Measurements from ENCODE around the gene MYL2. TPM values are rescaled to one million over a fixed set of nuclear protein-coding genes. Genes with fewer than 3 reads are reported as not detected.
A peak's percentile ranks its signal among the peaks of the same experiment; 100 is the strongest.

The MYL2 gene
- total and polyA plus RNA-seq, 9 of the 15 experiments (the other 6 are each of a cell fraction or from before 2014, with no cell fraction given): not detected

DNA sequence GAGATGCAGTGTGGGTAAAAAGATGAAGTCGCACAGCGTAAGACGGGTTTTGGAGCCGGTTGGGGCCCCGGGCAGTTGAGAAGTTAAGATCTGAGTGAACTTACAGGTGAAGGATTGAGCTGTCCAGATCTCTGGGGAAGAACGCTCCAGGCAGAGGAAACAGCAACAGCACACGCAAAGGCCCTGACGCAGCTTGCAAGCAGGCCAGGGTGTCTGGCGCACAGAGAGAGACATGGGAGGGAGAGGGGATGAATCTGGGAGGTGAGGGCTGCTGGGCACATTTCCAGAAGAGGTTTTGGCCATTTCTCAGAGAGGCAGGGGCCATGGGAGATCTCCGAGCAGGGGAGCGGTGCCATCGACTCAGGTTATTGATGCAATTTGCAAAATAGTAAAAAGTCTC, 31.0 kb downstream of the MYL2 start:
- H3K9me1 ChIP-seq (ENCODE audit: control insufficient read depth, insufficient read depth, low read length): no peaks in the 10 kb centered on the region
- no peaks in the 10 kb centered on the region for H4K20me1 ChIP-seq (replicated peaks; ENCODE audit: control insufficient read depth, insufficient read depth, low read length)
- no peak overlapping the region for H3K27ac ChIP-seq (ENCODE audit: extremely low read depth, low read depth, low read length)
- no peak for ATAC-seq
- in situ Hi-C loops (cut with MboI) (no loop called here), intact Hi-C loops (cut with micrococcal nuclease) (loop anchor here (5.0 to 10.0 kb wide), 5 partner anchors 62 to 437 kb away; partner anchors contain the start of gene ARPC3)
- no peak overlapping the region for H3K4me2 ChIP-seq (ENCODE audit: insufficient read depth, low read length)
- CTCF ChIA-PET (ENCODE audit: low intra/inter-chr PET ratio): no interaction called here
- 7% methylated on average over 12 of the region's 12 CpGs for WGBS (ENCODE audit: insufficient coverage, low coverage, missing lambda C conversion rate)
- TF ChIP-seq ZNF239 (CRISPR knock-in tag; IDR thresholded peaks at IDR 0.05) (peak; percentile 58), SIN3A (IDR thresholded peaks at IDR 0.05; ENCODE audit: borderline replicate concordance in 2 of 2, control insufficient read depth in 1 of 2, low read depth in 2 of 2, low read length in 2 of 2) (no peak)
- H3K4me1 ChIP-seq (replicated peaks in 1 of 2; ENCODE audit: control insufficient read depth in 2 of 2, insufficient read depth in 2 of 2, low read length in 2 of 2): peaks cover 0 to under 1% of the 10 kb centered on the region in 2 experiments; a peak in 1 of 5 replicates
- no peaks in the 10 kb centered on the region for H3K36me3 ChIP-seq (ENCODE audit: control insufficient read depth, insufficient read depth, low read length)
- FAIRE-seq: no peak
- no peaks in the 10 kb centered on the region for H3K79me2 ChIP-seq (ENCODE audit: control insufficient read depth, insufficient read depth, low read length)
- no peak for DNase-seq (ENCODE audit: extremely low read depth in 1 of 4, low spot score in 3 of 4)
- peaks cover 3 to 17% of the 10 kb centered on the region in 2 experiments for H3K27me3 ChIP-seq (ENCODE audit: control insufficient read depth in 2 of 2, insufficient read depth in 2 of 2, low read length in 2 of 2)
- no peaks in the 10 kb centered on the region for H3K9me3 ChIP-seq (replicated peaks; ENCODE audit: control insufficient read depth, insufficient read depth, low read depth, low read length)
- BruUV-seq (replicated peaks): no TSS peak
- no peak overlapping the region for H3K4me3 ChIP-seq
- POLR2A ChIA-PET: no interaction called here
- peak overlapping the region in 1 of 2 experiments; percentile 17; a peak in 1 of 4 replicates for H3K9ac ChIP-seq (ENCODE audit: insufficient read depth in 1 of 2, low read depth in 2 of 2, low read length in 2 of 2)
- no peak overlapping the region for H2AFZ ChIP-seq (ENCODE audit: low read depth, low read length)

DNA sequence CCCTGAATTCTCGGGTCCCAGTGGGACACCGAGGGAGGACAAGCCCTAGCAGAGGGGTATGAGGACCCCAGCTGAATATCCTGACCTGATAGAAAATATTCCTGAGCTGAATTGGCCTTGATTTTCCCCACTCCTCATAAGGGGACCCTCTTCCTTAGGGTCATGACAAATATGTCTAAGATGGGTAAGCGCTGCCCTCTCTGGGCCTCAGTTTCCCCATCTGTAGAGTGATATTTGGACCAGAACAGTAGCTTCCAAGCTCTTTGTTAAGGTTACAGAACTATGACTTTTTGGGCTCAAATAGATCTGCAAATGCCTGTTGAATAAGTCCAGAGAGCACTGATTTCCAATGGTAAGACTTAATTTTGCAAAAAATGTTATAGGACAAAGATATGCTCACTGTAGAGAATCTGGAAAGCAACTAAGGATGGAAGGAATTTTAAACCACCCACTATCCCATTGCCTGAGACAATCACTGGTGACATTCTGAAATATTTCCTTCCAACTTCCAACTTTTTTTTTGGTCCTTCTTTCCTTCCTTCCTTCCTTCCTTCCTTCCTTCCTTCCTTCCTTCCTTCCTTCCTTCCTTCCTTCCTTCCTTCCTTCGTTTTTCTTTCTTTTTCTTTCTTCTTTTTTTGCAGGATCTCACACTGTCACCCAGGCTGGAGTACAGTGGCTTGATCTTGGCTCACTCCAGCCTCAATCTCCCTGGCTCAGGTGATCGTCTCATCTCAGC, 32.0 kb downstream of the MYL2 start:
- ChIA-PET POLR2A (interaction anchor here (0.7 kb wide), 1 partner anchor 420 kb away, joined by 3 read pairs; the partner anchor contains the start of gene GPN3), CTCF (ENCODE audit: low intra/inter-chr PET ratio) (interaction anchor here (0.7 to 1.3 kb wide), 4 partner anchors 62 to 438 kb away, joined by 3 to 15 read pairs (median 4); partner anchors contain the start of gene ARPC3)
- no peak overlapping the region for H3K4me3 ChIP-seq
- H3K4me1 ChIP-seq (replicated peaks in 1 of 2; ENCODE audit: control insufficient read depth in 2 of 2, insufficient read depth in 2 of 2, low read length in 2 of 2): no peaks in the 10 kb centered on the region
- intact Hi-C loops (cut with micrococcal nuclease) (loop anchor here (5.0 to 10.0 kb wide), 5 partner anchors 61 to 436 kb away; partner anchors contain the start of gene ARPC3), in situ Hi-C loops (cut with MboI) (no loop called here)
- 8% methylated on average over 5 of the region's 5 CpGs for WGBS (ENCODE audit: insufficient coverage, low coverage, missing lambda C conversion rate)
- no peak overlapping the region for H3K9ac ChIP-seq (ENCODE audit: insufficient read depth in 1 of 2, low read depth in 2 of 2, low read length in 2 of 2)
- no peaks in the 10 kb centered on the region for H3K9me1 ChIP-seq (ENCODE audit: control insufficient read depth, insufficient read depth, low read length)
- no peak overlapping the region for H3K4me2 ChIP-seq (ENCODE audit: insufficient read depth, low read length)
- no peak for TF ChIP-seq XRCC4 (IDR thresholded peaks at IDR 0.05; ENCODE audit: extremely low read depth, insufficient read depth, insufficient read length)
- TF ChIP-seq ZNF512 (tag; IDR thresholded peaks at IDR 0.05): 0 out of 2 replicates have a peak, but pooled peaks have one; percentile 44
- TF ChIP-seq BRF2 (IDR thresholded peaks at IDR 0.05; ENCODE audit: borderline replicate concordance, insufficient read depth, insufficient read length): no peak
- peaks cover 3 to 18% of the 10 kb centered on the region in 2 experiments for H3K27me3 ChIP-seq (ENCODE audit: control insufficient read depth in 2 of 2, insufficient read depth in 2 of 2, low read length in 2 of 2)
- no peaks in the 10 kb centered on the region for H4K20me1 ChIP-seq (replicated peaks; ENCODE audit: control insufficient read depth, insufficient read depth, low read length)
- no peak for ATAC-seq
- DNase-seq (ENCODE audit: extremely low read depth in 1 of 4, low spot score in 3 of 4): no peak
- BruUV-seq (replicated peaks): no TSS peak
- no peak overlapping the region for H2AFZ ChIP-seq (ENCODE audit: low read depth, low read length)
- no peaks in the 10 kb centered on the region for H3K9me3 ChIP-seq (replicated peaks; ENCODE audit: control insufficient read depth, insufficient read depth, low read depth, low read length)
- no peaks in the 10 kb centered on the region for H3K36me3 ChIP-seq (ENCODE audit: control insufficient read depth, insufficient read depth, low read length)
- no peak for FAIRE-seq
- no peak overlapping the region for H3K27ac ChIP-seq (ENCODE audit: extremely low read depth, low read depth, low read length)
- no peaks in the 10 kb centered on the region for H3K79me2 ChIP-seq (ENCODE audit: control insufficient read depth, insufficient read depth, low read length)
